Tibial artery (tissue), 4 donors: ENCODE results near the gene PKHD1.
"Not testable (repeated sequence)": the region's sequence is repeated elsewhere in the genome, so short reads cannot be mapped to it uniquely, and the experiment has no call there.

Source experiments
- DNase-seq, 2 donors: peaks; one replicate each; pipeline ENCODE4 v3.0.0-alpha.2; 2019
- H3K27ac ChIP-seq, 2 donors: fragments of 200-600 bp; sonication (generic) in 1 of 2; 1 replicate in 1 of 2; 2 replicates in 1 of 2; pipeline ENCODE4 v1.5.1; 2018 to 2019; ENCODE audit warnings: mild to moderate bottlenecking in 1 of 2
- H3K27me3 ChIP-seq, 2 donors: fragments of 200-600 bp; sonication (generic) in 1 of 2; one replicate each; pipeline versions ENCODE4 v1.5.1 to v1.6.0; 2016 to 2019
- H3K36me3 ChIP-seq, 3 donors: fragments of 200-600 bp; sonication (generic) in 2 of 3; one replicate each; pipeline ENCODE4 v1.5.1; 2016 to 2019; ENCODE audit warnings: mild to moderate bottlenecking in 2 of 3
- H3K4me1 ChIP-seq, 4 donors: fragments of 200-600 bp; sonication (generic) in 2 of 4; 1 replicate in 3 of 4; 2 replicates in 1 of 4; pipeline ENCODE4 v1.5.1; 2016 to 2019
- H3K4me3 ChIP-seq, 2 donors: fragments of 200-600 bp; sonication (generic) in 1 of 2; 1 replicate in 1 of 2; 2 replicates in 1 of 2; pipeline ENCODE4 v1.5.1; 2018 to 2019; ENCODE audit warnings: mild to moderate bottlenecking in 2 of 2
- H3K9me3 ChIP-seq, 3 donors: fragments of 200-600 bp; sonication (generic) in 1 of 3; one replicate each; pipeline ENCODE4 v1.5.1; 2016 to 2019
- intact Hi-C: fragments of 100-400 bp; cut with DNase I; formaldehyde crosslinking; loops from one replicate; pipeline ENCODE4 v1.15.0; 2023; ENCODE audit warnings: low total_unique reads
- TF ChIP-seq, protein P1 (sequence below), 2 experiments: fragments of 200-600 bp in 1 of 2; fragments of 450-650 bp in 1 of 2; IDR thresholded peaks; one replicate each; pipeline ENCODE4 v1.5.1; 2017 to 2019; ENCODE audit warnings: antibody characterized with exemption in 2 of 2, mild to moderate bottlenecking in 1 of 2, moderate library complexity in 1 of 2

PKHD1 gene

DNA sequence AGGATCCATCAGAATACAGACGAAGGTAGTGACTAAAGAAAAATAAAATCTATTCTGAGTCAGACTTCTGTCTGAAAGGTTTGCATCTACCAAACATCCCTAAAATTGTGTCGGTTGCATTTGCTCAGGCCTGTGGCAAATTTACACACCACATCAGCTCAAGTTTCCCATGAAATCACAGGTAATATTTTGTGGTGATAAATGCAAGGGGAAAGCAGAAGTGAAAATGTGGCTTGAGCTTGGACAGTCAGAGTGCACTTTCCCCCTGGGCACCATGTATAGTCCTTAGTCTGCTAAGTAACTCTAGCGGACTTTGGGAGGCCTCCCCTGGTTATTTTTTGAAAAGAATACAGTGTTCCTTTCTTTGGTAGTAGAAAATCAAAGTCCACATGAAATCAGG is 159.1 kb downstream of the PKHD1 start:
- no peaks in the 10 kb centered on the region for H3K9me3 ChIP-seq
- H3K36me3 ChIP-seq: no peaks in the 10 kb centered on the region
- intact Hi-C loops: no loop called here
- H3K27me3 ChIP-seq: no peaks in the 10 kb centered on the region
- H3K4me1 ChIP-seq: no peaks in the 10 kb centered on the region
- no peak for DNase-seq
- TF ChIP-seq, protein P1, sequence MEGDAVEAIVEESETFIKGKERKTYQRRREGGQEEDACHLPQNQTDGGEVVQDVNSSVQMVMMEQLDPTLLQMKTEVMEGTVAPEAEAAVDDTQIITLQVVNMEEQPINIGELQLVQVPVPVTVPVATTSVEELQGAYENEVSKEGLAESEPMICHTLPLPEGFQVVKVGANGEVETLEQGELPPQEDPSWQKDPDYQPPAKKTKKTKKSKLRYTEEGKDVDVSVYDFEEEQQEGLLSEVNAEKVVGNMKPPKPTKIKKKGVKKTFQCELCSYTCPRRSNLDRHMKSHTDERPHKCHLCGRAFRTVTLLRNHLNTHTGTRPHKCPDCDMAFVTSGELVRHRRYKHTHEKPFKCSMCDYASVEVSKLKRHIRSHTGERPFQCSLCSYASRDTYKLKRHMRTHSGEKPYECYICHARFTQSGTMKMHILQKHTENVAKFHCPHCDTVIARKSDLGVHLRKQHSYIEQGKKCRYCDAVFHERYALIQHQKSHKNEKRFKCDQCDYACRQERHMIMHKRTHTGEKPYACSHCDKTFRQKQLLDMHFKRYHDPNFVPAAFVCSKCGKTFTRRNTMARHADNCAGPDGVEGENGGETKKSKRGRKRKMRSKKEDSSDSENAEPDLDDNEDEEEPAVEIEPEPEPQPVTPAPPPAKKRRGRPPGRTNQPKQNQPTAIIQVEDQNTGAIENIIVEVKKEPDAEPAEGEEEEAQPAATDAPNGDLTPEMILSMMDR (IDR thresholded peaks at IDR 0.05): no peak
- H3K27ac ChIP-seq: no peak overlapping the region
- H3K4me3 ChIP-seq: no peak overlapping the region

DNA sequence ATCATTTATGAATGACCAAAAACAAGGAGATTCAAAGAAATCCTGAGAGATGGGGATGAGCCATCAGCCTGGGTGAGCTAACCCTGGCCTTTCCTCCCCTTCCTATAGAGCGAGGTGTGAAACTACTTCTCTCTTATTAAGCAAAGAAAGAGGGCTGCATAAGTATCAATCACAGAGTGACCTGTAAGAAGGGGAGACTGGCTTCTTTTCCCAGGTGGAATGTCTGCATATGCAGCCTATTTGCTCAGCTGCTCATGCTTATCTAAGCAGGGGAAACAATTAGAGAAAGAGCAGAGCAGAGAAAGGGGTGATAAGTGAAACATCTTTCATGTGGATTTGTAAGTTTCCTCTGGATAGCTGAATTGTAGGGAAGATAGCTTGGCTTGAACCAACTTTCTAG is 160.0 kb downstream of the PKHD1 start:
- Histone ChIP-seq H3K4me1 (no peaks in the 10 kb centered on the region), H3K27me3 (no peaks in the 10 kb centered on the region), H3K27ac (no peak overlapping the region), H3K4me3 (no peak overlapping the region), H3K36me3 (no peaks in the 10 kb centered on the region), H3K9me3 (peaks cover 0 to 7% (median 0%) of the 10 kb centered on the region in 3 donors)
- intact Hi-C loops: no loop called here
- TF ChIP-seq, protein P1 (IDR thresholded peaks at IDR 0.05): no peak
- DNase-seq: no peak

DNA sequence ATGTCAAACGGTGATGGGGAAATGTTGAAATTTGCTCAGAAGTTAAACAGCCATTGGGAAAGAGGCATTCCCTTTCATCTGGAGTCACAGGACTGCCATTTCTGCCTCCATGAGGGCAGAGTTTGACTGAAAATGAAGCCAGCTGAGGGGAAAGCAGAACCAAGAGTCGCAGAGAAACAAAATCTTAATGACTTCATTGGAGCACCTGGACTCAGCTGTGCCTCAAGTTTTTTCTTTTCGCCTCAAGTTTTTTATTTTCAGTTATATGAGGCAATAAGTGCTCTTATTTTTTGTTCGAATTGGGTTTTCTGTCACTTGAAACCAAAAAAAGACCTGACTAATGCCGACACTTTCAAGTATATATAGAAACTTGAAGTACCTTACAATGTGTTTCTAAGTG is 161.3 kb downstream of the PKHD1 start:
- intact Hi-C loops: no loop called here
- Histone ChIP-seq H3K27me3 (no peaks in the 10 kb centered on the region), H3K9me3 (peaks cover 0 to 8% (median 0%) of the 10 kb centered on the region in 3 donors), H3K4me1 (no peaks in the 10 kb centered on the region), H3K27ac (no peak overlapping the region), H3K36me3 (no peaks in the 10 kb centered on the region), H3K4me3 (no peak overlapping the region)
- no peak for DNase-seq
- TF ChIP-seq, protein P1 (IDR thresholded peaks at IDR 0.05): no peak

DNA sequence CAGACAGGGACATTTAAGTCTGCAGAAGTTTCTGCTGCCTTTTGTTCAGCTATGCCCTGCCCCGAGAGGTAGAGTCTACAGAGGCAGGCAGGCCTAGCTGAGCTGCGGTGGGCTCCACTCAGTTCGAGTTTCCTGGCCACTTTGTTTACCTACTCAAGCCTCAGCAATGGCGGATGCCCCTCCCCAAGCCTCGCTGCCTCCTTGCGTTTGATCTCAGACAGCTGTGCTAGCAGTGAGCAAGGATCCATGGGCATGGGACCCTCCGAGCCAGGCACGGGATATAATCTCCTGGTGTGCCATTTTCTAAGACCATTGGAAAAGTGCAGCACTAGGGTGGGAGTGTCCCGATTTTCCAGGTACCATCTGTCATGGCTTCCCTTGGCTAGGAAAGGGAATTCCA is 164.9 kb downstream of the PKHD1 start:
- intact Hi-C loops, H3K36me3 ChIP-seq, H3K27me3 ChIP-seq, H3K4me3 ChIP-seq, H3K27ac ChIP-seq, DNase-seq, H3K4me1 ChIP-seq: not testable (repeated sequence)
- peaks cover 0 to 11% (median 3%) of the 10 kb centered on the region in 3 donors for H3K9me3 ChIP-seq

DNA sequence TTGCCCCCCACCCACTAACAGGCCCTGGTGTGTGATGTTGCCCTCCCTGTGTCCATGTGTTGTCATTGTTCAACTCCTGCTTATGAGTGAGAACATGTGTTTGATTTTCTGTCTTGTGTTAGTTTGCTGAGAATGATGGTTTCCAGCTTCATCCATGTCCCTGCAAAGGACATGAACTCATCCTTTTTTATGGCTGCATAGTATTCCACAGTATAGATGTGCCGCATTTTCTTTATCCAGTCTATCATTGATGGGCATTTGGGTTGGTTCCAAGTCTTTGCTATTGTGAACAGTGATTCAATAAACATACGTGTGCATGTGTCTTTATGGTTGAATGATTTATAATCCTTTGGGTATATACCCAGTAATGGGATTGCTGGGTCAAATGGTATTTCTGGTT is 169.1 kb downstream of the PKHD1 start:
- H3K27me3 ChIP-seq, DNase-seq, H3K27ac ChIP-seq, H3K4me3 ChIP-seq, H3K4me1 ChIP-seq, H3K36me3 ChIP-seq, intact Hi-C loops: not testable (repeated sequence)
- H3K9me3 ChIP-seq: peaks cover 0 to 11% (median 3%) of the 10 kb centered on the region in 3 donors

DNA sequence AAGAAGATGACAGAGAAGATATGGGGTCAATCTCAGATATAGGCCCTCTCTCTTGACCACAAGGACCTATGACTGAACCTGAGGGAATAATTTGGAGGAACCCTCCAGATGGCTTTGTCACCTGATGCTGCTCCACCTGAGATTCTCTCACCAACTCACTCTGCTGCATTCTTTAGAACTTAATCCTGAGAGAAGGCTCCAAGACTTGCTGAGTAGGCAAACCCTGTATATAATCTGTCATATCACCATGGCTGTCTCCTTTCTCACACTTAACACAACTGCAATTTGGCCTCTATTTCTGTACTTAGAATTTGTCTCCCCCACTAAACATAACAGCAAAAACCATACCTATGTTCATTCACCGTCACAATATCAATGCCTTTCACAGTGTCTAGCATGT is 172.3 kb downstream of the PKHD1 start:
- TF ChIP-seq, protein P1 (IDR thresholded peaks at IDR 0.05): no peak
- Histone ChIP-seq H3K27me3 (no peaks in the 10 kb centered on the region), H3K27ac (no peak overlapping the region), H3K9me3 (peaks cover 0 to 3% (median 3%) of the 10 kb centered on the region in 3 donors), H3K4me1 (no peaks in the 10 kb centered on the region), H3K4me3 (no peak overlapping the region), H3K36me3 (no peaks in the 10 kb centered on the region)
- intact Hi-C loops: no loop called here
- no peak for DNase-seq

DNA sequence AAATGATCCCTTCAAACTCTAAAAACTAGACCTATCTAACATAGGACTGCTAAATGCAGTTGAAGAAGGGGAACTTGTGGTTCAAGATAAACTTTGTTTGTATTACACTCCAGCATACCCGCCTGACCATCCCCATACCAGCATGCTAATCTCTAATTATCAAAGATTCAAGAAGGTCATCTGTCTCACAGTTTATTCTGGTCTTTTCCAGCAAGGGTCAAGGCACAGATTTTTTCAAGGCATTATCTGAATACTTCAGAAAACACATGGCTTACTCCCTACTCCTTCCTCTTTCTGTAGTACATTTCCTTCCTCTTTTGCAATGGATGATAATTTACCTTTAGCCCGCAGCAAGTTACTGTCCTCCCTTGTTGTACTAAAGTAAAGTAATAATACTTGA is 174.1 kb downstream of the PKHD1 start:
- TF ChIP-seq, protein P1 (IDR thresholded peaks at IDR 0.05): no peak
- intact Hi-C loops: no loop called here
- DNase-seq: no peak
- Histone ChIP-seq H3K4me1 (no peaks in the 10 kb centered on the region), H3K9me3 (peaks cover 0 to 2% (median 0%) of the 10 kb centered on the region in 3 donors), H3K36me3 (no peaks in the 10 kb centered on the region), H3K4me3 (no peak overlapping the region), H3K27me3 (no peaks in the 10 kb centered on the region), H3K27ac (no peak overlapping the region)
